Thoracic aorta (tissue), 2 donors: ENCODE results near the gene LTBP1. TPM values are rescaled to one million over a fixed set of nuclear protein-coding genes. Genes with fewer than 3 reads are reported as not detected.

ENCODE experiments used
- ATAC-seq: fragments of 150-250 bp; one replicate; pipeline ENCODE4 v1.8.0; 2017; ENCODE audit warnings: low read depth; ENCODE audit not compliant: insufficient number of reproducible peaks, low FRiP score
- DNase-seq: peaks from one replicate; pipeline ENCODE4 v3.0.0-alpha.2; 2020; ENCODE audit warnings: low spot score
- H3K27ac ChIP-seq, 2 donors: fragments of 200-600 bp; sonication (generic); 1 replicate in 1 of 2; 2 replicates in 1 of 2; pipeline ENCODE4 v1.5.1; 2016; ENCODE audit warnings: mild to moderate bottlenecking in 2 of 2, moderate library complexity in 2 of 2
- H3K27me3 ChIP-seq: fragments of 200-600 bp; sonication (generic); replicated peaks from 2 replicates; pipeline ENCODE4 v1.6.0; 2016; ENCODE audit warnings: mild to moderate bottlenecking; ENCODE audit not compliant: insufficient read depth
- H3K36me3 ChIP-seq: fragments of 200-600 bp; sonication (generic); one replicate; pipeline ENCODE4 v1.5.1; 2016
- H3K4me1 ChIP-seq, 2 donors: fragments of 200-600 bp; sonication (generic); 1 replicate in 1 of 2; 2 replicates in 1 of 2; pipeline versions ENCODE4 v1.5.1 to v1.6.0; 2016; ENCODE audit warnings: low read depth in 2 of 2, mild to moderate bottlenecking in 1 of 2; ENCODE audit not compliant: control insufficient read depth in 1 of 2
- H3K4me3 ChIP-seq: fragments of 200-600 bp; sonication (generic); 2 replicates; pipeline ENCODE4 v1.5.1; 2016; ENCODE audit warnings: mild to moderate bottlenecking
- H3K9me3 ChIP-seq: fragments of 200-600 bp; sonication (generic); 2 replicates; pipeline ENCODE4 v1.5.1; 2016
- CTCF ChIP-seq: fragments of 200-600 bp; sonication (generic); IDR thresholded peaks from one replicate; pipeline ENCODE4 v1.5.1; 2019; ENCODE audit warnings: antibody characterized with exemption
- total RNA-seq, 2 donors: library from RNA; depleted of rRNA; stranded (reverse); fragments of >200 nt; gene quantifications; one replicate each; pipeline versions ENCODE4 v1.1.0 to v1.2.3, GENCODE V29; 2016

LTBP1 gene
- total RNA-seq, 2 donors from 2014 or later: 584 to 786 TPM

- no peak for TF ChIP-seq CTCF
- H3K27me3 ChIP-seq: no peaks in the 10 kb centered on the region
- H3K27ac ChIP-seq: peak overlapping the region; percentile 95 to 98
- H3K4me1 ChIP-seq: peaks cover 29 to 73% of the 10 kb centered on the region in 2 donors
- H3K9me3 ChIP-seq: no peaks in the 10 kb centered on the region
- no peaks in the 10 kb centered on the region for H3K36me3 ChIP-seq
- ATAC-seq: no peak
- no peak overlapping the region for H3K4me3 ChIP-seq
- DNase-seq: no peak
Measured at GRCh38 chr2:33131749-33132148, 185.0 kb downstream of the LTBP1 start.

GRCh38 chr2:33133454-33133952 lies 186.8 kb downstream of the LTBP1 start:
- DNase-seq: no peak
- no peak for ATAC-seq
- H3K4me3 ChIP-seq: peak overlapping the region; percentile 78
- peaks cover 24 to 64% of the 10 kb centered on the region in 2 donors for H3K4me1 ChIP-seq
- H3K27me3 ChIP-seq: no peaks in the 10 kb centered on the region
- no peak for TF ChIP-seq CTCF
- no peaks in the 10 kb centered on the region for H3K36me3 ChIP-seq
- no peaks in the 10 kb centered on the region for H3K9me3 ChIP-seq
- peak overlapping the region; percentile 95 to 98 for H3K27ac ChIP-seq

GRCh38 chr2:33134086-33134771 lies 187.5 kb downstream of the LTBP1 start:
- DNase-seq (peak; percentile 61), ATAC-seq (peak; percentile 37)
- Histone ChIP-seq H3K27ac (peak overlapping the region; percentile 95 to 98), H3K4me3 (peak overlapping the region; percentile 78), H3K9me3 (no peaks in the 10 kb centered on the region), H3K4me1 (peaks cover 25 to 62% of the 10 kb centered on the region in 2 donors), H3K27me3 (no peaks in the 10 kb centered on the region), H3K36me3 (no peaks in the 10 kb centered on the region)
- TF ChIP-seq CTCF: no peak

- Histone ChIP-seq H3K4me1 (peaks cover 19 to 62% of the 10 kb centered on the region in 2 donors), H3K9me3 (no peaks in the 10 kb centered on the region), H3K36me3 (no peaks in the 10 kb centered on the region), H3K4me3 (peak overlapping the region; percentile 78), H3K27ac (peak overlapping the region; percentile 95 to 98), H3K27me3 (no peaks in the 10 kb centered on the region)
- DNase-seq (no peak), ATAC-seq (no peak)
- TF ChIP-seq CTCF: no peak
Measured at GRCh38 chr2:33134791-33135560, 188.2 kb downstream of the LTBP1 start.

GRCh38 chr2:33135645-33136044 lies 188.9 kb downstream of the LTBP1 start:
- no peaks in the 10 kb centered on the region for H3K9me3 ChIP-seq
- DNase-seq (no peak), ATAC-seq (no peak)
- no peaks in the 10 kb centered on the region for H3K36me3 ChIP-seq
- no peak for TF ChIP-seq CTCF
- peak overlapping the region; percentile 95 to 98 for H3K27ac ChIP-seq
- H3K4me1 ChIP-seq: peaks cover 16 to 59% of the 10 kb centered on the region in 2 donors
- peak overlapping the region; percentile 78 for H3K4me3 ChIP-seq
- no peaks in the 10 kb centered on the region for H3K27me3 ChIP-seq
